GM19193 (cell line): Measurements from ENCODE around the gene SHISAL2B.

Experiments
- POLR2A ChIP-seq: IDR thresholded peaks from 4 replicates; pipeline ENCODE4 v1.6.1; 2011; ENCODE audit not compliant: insufficient read depth, insufficient read length; ENCODE audit errors: extremely low read depth

Gene SHISAL2B

DNA sequence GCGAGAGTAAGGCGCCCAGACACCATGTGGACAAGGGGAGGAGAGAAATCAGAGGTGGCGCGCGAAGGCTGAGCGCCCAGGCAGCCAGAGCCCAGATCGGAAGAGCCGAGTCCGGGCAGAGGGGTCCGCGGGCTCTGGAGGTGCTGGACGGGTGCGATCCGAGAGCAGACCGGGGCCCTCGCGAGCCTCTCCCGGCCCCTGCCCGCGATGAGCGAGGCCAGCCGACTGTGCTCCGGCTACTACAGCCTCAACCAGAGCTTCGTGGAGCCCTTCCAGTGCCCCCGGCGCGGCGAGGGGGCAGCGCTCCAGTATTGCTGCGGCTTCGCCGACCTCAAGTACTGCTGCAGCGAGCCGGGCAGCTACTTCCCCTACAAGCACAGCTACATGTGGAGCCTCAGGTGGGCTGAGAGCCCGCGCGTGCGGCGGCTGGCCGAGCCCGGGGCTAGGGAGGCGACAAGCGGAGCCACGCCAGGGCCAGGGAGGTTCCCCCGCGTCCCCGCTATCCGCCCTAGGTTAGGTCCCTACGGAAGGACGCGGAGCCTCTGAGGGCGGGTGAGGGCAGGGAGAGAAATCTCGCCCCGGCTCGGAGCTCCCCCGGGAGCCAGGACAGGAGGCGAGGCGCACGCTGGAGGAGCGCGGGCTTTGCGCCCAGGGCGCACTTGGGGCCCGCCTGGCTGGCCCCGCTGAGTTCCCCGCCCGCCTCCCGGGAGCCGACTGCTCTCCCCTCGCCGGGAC, at the start of gene SHISAL2B:
TSS of gene SHISAL2B (plus strand) at position 87 of the 735 bp plus-strand sequence. CDS start at position 208, 121 bp downstream.
- TF ChIP-seq POLR2A = no peak

GRCh38 chr5:64644831-64645230, 45.5 kb upstream of the SHISAL2B start:
- no peak for TF ChIP-seq POLR2A

DNA sequence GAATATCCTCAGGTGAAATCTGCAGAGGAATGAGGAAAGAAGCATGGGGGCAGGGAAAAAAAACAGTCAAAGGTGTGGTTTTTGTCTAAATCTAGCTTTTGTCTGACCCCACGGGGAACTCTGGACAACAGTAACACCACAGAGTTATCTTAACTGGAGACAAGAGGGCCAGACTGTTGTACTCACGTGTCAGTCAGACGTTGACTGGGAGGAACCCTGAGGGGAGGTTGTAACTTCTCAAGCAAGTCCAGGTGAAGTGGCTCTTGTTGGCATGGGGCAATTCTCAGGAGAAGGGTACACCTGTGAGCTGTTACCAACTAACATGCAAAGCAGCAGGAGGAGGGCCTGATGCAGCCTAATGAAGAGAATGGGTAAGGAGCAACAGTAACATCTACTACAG, 44.1 kb upstream of the SHISAL2B start:
- no peak for TF ChIP-seq POLR2A

- TF ChIP-seq POLR2A = no peak
These were observed 40.8 kb upstream of the SHISAL2B start for GRCh38 chr5:64649512-64649911.

DNA sequence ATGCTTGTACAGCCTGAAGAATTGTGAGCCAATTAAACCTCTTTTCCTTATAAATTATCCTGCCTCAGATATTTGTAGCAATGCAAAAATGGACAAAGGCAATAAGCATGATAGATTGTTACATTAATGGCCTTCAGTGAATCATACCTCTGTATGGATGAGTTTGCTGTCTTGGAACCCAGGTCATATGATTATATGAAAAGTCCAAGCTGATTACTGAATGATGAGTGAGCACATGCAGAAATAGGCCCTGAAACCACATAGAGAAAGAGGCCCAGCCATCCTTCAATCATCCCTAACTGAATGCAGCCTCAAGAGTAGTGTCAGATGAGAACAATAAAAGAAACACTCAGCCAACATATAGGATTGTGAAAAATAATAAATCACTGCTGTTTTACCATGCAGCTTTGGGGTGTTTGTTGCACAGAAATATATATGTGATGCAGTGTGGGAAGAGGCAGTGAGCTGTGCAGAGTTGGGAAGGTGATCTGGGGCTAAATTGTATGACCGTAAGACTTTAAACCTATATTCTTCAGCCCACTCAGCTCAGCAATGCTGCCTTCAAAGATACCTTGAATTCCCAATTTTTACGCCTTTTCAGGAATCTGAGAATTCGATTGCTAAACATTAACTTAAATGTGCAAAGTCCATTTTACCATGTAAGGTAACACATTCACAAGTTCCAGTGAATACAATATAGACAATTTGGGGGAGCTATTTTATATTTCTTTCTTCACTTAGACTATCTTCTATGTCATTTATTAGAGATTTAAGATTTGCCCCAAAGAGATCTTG, 36.3 kb upstream of the SHISAL2B start:
- TF ChIP-seq POLR2A = no peak

DNA sequence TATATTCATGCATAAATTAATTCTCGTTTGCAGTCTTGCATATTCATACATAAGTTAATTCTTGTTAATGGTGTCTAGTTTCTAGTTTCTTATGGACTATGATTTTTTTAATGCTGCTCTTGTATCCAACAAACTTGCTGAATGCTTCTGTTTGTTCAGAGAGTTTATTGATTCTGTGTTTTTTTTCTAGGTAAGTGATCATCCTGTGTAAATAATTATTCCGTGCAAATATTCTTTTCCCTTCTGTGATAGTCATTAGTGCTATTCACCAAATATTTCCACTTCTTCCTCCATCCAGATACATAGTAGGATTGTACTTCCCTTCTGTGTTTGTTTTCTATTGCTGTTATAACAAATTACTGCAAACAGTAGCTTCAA, 35.8 kb upstream of the SHISAL2B start:
- no peak for TF ChIP-seq POLR2A

- no peak for TF ChIP-seq POLR2A
These were observed 34.7 kb upstream of the SHISAL2B start for GRCh38 chr5:64655596-64655995.

- no peak for TF ChIP-seq POLR2A
These were observed 31.0 kb upstream of the SHISAL2B start for GRCh38 chr5:64659289-64659688.

GRCh38 chr5:64665243-64665642, 25.1 kb upstream of the SHISAL2B start:
- no peak for TF ChIP-seq POLR2A

DNA sequence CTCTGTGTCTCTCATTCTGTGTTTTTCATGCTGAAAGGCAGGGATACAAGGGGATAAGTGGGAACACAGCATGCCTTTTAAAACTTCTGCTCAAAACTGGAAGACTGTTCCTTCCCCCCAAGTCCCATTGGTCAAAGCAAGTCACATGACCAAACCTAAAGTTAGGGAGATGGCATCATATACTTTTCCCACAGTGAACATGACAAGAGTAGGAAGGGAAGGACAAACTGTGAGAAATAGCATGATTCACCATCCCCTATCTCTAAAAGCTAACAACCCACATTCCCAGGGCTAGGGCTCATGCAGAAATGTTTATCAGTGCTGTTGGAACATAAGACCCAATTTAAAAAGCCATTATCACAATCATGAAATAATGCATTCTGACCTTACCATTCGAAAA, 24.2 kb upstream of the SHISAL2B start:
- TF ChIP-seq POLR2A = no peak

DNA sequence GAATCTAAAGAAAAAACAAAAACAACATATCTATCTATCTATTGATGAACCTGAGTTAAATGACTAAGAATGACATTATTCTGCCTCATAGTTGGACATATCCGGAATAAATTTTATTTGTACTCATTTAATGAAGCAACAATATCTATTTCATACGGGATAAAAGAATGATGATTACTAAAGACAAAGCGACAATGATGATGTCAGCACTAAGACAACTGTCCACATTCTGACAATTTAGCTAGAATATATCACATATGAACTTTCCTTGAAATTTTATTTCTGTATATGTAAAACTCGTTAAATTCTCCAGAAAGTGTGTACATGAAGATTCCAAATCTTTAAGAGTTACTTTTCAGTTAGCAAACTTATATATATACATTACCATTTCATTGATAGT, 23.2 kb upstream of the SHISAL2B start:
- no peak for TF ChIP-seq POLR2A

GRCh38 chr5:64670277-64670676, 20.0 kb upstream of the SHISAL2B start:
- TF ChIP-seq POLR2A = no peak

DNA sequence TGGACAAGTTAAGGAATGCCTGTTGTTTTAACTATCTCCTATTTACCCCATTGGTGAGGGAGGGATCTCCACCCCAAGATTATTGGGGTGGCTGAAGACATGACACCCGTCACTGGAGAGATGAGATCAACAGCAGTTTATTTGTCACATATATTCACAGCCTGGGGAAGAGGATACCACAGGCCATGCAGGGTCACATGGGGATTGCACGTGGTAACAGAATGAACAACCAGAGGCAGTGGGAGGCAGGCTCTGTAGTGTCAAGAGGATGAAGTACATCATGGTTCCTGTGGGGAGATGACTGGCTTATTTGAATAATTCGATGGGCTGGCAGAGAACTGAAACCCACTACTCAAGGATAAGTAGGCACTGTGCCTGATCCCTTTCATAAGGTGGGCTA, 18.6 kb upstream of the SHISAL2B start:
- TF ChIP-seq POLR2A = no peak

GRCh38 chr5:64678374-64678773, 11.9 kb upstream of the SHISAL2B start:
- TF ChIP-seq POLR2A = no peak

- TF ChIP-seq POLR2A = no peak
These were observed 10.0 kb upstream of the SHISAL2B start for GRCh38 chr5:64680289-64680688.

DNA sequence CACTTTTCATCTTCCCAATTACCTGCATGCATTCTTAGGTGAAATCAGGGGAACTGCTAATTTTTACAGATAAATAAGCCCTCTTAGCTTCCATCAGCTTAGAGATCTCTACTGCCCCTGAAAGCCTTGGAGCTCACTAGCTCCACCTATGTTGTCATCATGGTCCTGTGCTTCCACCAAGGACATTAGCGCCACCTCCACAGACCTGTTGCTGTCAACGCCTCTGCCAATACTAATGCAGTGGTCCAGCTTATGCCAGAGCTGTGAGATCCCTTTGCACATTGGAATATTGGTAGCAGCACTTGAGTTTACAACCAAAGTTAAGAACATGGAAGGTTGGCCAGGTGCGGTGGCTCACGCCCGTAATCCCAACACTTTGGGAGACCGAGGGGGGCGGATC, 7.7 kb upstream of the SHISAL2B start:
- no peak for TF ChIP-seq POLR2A
